Smooth muscle cell of the brain vasculature (primary cell): ENCODE data around the gene GRK1.
"Not testable (repeated sequence)": the region's sequence is repeated elsewhere in the genome, so short reads cannot be mapped to it uniquely, and the experiment has no call there.

Experiments
- DNase-seq: peaks from one replicate; pipeline ENCODE4 v3.0.0-alpha.2; 2012; ENCODE audit warnings: low read depth, low spot score

GRK1 gene

DNA sequence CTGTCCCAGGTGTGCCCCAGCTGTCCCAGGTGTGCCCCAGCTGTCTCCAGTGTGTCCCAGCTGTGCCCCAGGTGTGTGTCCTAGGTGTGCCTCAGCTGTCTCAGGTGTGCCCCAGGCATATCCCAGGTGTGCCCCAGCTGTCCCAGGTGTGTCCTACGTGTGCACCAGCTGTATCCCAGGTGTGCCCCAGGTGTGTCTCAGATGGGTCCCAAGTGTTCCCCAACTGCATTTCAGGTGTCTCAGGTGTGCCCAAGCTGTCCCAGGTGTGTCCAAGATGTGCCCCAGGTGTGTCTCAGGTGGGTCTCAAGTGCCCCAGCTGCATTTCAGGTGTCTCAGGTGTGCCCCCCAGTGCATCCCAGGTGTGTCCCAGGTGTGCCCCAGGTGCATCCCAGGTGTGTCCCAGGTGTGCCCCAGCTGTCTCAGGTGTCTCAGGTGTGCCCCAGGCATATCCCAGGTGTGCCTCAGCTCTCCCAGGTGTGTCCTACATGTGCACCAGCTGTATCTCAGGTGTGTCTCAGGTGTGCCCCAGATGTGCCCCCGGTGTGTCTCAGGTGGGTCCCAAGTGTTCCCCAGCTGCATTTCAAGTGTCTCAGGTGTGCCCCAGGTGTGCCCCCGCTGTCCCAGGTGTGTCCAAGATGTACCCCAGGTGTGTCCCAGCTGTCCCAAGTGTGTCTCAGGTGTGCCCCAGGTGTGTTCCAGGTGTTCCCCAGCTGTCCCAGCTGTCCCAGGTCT is 1.3 kb upstream of the GRK1 start:
- no peak for DNase-seq

DNA sequence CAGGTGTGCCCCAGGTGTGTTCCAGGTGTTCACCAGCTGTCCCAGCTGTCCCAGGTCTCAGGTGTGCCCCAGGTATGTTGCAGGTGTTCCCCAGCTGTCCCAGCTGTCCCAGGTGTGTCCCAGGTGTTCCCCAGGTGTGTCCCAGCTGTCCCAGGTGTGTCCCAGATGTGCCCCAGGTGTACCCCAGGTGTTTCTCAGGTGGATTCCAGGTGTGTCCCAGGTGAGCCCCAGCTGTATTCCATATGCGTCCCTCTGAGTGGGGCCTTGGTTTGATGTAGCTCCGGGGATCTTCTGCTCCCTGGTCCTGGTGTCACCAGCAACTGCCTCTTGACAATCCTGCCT is 719 bp upstream of the GRK1 start:
- DNase-seq = no peak

DNA sequence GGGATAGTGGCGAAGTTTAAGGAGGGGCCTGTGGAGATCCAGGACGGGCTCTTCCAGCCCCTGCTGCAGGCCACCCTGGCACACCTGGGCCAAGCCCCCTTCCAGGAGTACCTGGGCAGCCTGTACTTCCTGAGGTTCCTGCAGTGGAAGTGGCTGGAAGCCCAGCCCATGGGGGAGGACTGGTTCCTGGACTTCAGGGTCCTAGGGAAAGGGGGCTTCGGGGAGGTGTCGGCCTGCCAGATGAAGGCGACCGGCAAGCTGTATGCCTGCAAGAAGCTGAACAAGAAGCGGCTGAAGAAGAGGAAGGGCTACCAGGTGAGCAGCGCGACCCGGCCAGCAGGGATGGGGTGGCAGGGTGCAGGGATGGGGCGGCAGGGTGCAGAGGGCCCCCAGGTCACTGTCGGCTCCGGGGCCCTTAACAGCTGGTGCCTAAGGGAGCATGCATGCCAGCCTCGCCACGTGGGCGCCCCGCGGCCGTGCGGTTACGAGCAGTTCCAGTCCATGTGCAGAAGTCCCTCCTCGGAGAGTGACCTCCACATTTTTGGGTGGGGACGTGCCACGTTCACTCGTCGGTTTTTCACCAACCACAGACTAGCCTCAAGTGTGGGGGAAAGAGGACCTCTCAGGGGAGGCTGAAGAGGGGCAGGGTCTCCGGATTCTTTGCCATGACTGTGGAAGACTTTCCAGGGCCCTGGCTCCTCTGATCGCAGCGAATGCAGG is 912 bp downstream of the GRK1 start:
- DNase-seq = no peak

DNA sequence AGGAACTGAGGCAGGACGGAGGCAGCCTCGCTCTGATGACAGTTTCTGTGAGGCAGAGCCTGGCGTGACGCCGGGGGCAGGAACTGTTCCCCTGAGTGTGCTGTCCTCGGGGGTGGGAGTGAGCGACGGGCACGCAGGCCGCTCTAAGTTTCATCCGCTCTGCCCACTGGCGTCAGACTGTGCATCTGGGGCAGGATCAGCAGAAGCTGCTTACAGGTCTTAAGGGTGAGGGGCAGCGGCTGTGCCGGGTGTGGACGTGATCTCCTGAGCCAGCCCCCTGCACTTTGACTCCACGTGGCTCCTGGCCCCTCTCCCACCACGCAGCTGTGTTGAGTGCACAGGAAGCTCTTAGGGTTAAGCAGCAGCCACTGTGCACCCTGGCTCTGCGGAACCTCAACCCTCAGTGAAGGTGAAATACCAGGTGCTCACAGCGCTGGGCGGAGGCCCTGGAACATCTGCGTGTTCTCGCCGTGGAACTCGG is 1.5 kb downstream of the GRK1 start:
- DNase-seq = no peak

DNA sequence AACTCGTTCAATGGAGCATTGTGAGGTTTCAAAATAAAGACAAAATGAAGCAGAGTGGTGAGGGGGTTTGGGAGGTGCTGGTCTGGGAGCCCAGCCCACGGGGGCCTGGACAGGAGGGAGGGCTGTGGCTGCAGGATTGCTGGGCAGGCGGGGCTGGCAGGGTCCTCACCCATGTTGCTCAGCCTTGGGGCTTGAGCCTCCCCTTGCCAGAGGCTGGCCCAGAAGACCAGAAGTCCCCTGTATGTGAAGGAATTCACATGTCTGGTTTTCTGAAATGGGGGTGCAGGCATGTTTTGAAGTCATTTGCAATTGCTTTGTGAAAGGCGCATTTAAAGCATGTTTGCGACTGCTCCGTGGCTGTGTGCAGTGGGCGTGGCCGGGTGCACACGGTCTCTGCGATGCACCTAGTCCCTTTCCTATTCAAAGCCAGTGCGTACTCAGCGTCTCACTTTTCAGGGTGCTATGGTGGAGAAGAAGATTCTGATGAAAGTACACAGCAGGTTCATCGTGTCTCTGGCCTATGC is 2.3 kb downstream of the GRK1 start:
- DNase-seq = no peak

DNA sequence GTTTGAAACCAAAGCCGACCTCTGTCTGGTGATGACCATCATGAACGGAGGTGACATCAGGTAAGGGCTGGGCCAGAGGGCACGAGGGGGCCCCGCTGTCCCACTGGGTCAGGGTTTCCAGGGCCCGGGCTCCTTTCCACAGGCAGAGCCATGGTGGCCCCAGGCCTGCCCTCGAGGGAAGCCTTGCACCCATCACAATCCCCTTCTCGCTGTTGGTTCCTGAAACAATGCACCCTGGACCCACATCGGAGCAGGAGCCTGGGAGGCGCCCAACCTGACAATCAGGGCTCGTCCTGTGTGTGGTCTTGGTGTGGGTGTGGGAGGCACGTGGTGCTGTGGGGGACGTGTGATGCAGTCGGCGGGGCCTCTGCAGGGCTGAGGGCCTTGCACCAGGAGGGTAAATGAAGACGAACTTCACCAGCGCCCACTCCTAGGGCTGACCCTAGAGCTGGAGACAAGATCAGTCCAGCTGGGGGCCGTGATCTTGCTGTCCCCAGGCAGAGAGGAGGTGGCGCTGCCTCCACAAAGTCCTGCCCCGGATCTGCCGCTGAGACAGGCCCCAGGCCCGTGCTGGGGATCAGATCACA is 2.8 kb downstream of the GRK1 start:
- no peak for DNase-seq

DNA sequence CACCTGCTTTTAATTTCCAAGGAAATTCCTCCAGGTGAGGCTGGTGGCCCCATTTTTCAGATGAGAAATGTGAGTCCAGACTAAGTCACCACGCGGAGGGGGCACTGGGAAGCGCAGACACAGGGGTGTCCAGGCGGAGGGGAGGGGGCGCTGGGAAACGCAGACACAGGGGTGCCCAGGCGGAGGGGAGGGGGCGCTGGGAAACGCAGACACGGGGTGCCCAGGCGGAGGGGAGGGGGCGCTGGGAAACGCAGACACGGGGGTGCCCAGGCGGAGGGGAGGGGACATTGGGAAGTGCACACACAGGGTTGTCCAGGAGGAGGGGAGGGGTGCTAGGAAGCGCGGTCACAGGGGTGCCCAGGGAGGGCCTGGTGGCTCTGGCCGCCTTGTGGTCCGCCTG is 3.5 kb downstream of the GRK1 start:
- no peak for DNase-seq

DNA sequence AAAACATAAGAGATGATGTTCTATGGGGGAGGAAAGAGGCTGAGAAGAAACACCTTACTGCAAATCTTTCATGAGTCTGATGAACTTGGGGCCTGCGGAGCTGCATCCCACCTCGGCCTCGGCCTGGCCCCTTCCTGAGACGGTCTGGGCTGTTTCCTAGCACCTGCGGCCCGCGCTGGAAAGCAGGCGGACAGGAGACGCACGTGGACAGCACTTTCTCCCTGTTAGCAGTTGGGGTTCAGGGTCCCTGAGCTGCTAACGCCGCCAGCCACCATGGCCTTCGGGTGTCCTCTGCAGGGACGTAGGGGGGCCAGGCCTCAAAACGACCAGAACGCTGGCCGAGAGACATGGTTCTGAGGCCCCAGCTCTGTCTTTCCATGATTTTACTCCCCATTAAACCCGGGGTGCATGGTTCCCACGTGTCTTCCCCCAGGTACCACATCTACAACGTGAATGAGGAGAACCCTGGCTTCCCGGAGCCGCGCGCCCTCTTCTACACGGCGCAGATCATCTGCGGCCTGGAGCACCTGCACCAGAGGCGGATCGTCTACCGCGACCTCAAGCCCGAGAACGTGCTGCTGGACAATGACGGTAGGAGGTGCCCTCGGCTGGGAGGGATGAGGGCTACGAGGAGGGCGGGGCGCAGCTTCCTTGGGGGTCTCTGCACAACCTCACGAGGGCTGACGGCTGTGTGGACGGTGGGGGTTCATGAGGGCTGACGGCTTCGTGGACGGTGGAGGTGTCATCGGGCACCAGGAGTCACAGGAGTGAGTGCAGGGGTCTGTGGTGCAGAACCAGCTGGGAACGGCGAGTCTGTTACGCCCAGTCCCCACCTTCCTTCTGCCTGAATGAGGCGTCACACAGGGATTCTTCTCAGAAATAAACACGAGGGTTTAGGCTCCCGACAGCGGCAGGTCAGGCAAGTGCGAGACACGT is 4.3 kb downstream of the GRK1 start:
- DNase-seq = no peak

DNA sequence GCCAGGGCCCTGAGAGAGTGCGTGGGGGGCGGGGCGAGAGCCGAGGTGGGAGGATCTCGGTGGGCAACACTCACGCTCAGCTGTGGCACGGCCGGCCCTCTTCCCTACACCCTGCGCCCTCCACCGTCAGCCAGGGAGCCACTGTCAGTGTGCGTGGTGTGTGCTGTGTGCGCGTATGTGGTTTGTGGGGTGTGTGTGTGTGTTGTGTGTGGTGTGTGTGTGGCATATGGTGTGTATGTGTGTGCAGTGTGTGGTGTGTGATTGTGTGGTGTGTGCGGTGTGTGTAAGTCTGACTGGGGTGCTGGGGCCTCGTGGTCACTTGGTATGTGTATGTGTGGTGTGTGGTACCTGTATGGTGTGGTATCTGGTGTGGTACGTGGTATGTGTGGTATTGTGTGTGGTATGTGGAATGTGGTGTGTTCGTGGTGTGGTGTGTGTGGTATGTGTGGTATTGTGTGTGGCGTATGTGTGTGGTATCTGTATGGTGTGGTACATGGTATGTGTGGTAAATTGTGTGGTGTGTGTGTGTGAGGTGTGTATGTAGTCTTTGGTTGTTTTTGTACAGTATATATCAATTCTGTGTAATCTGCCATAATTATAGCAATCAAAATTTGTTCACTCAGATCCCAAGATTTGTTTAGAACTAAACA is 5.1 kb downstream of the GRK1 start:
- DNase-seq = no peak

DNA sequence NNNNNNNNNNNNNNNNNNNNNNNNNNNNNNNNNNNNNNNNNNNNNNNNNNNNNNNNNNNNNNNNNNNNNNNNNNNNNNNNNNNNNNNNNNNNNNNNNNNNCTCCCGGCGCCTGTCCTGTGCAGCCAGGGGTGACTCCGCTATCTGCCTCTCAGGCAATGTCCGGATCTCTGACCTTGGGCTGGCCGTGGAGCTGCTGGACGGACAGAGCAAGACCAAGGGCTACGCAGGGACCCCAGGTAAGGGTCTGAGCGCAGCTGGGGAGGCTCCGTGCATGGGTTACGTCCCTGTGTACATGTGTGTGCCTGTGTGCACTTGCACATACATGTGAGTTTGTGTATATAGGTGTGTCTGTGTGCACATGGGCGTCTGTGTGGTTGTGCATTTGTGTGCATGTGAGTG is 55.9 kb downstream of the GRK1 start:
- DNase-seq = no peak

DNA sequence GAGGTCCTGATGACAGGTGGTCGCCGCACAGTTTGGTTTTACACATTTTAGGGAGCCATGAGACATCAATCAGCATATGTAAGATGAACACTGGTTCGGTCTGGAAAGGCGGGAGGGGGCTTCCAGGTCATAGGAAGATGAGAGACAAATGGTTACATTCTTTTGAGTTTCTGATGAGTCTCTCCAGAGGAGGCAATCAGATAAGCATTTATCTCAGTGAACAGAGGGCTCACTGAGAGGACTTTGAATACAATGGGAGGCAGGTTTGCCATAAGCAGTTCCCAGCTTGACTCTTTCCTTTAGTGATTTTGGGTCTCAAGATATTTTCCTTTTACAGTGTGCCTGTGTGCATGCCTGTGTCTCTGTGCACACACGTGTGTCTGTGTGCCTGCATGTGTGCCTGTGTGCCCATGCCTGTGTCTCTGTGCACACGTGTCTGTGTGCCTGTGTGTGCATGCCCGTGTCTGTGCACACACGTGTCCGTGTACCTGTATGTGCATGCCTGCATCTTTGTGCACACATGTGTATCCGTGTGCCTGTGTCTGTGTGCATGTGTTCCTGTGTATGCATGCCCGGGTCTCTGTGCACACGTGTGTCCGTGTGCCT is 56.5 kb downstream of the GRK1 start:
- DNase-seq = no peak

DNA sequence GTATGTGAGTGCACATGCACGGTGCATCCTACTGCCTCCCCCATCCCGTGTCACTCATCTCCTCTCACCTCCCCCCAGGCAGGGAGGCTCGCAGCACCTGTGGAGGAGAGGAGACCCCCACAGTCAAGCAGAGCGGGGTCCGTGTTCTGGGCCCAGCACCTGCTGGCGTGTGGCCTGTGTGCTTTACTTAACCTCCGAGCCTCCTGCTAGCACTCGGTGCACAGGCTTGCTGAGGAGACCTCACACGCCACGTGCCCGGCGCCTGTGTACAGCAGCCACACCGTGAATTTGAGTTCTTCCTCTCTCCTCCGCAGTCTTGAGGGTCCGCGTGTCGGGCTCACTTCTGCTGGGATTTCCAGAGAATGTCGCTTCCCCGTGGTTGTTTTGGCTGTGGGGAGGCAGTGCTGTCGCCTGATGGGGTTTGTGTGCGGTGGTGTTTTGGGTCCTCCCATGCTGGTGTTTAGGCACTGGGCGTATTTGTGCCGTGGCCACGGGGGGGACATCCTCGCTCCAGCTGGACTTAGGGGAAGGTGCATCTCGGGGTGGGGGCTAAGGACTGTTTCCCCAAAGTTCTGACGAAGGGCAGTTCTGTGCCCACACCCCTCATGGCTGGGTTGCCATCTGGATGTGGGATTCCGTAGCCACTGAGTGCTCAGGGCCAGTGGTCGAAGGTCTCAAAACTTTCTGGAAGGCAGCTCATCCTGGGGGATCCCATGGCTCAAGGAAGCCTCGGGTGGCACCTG is 57.2 kb downstream of the GRK1 start:
- DNase-seq = no peak

DNA sequence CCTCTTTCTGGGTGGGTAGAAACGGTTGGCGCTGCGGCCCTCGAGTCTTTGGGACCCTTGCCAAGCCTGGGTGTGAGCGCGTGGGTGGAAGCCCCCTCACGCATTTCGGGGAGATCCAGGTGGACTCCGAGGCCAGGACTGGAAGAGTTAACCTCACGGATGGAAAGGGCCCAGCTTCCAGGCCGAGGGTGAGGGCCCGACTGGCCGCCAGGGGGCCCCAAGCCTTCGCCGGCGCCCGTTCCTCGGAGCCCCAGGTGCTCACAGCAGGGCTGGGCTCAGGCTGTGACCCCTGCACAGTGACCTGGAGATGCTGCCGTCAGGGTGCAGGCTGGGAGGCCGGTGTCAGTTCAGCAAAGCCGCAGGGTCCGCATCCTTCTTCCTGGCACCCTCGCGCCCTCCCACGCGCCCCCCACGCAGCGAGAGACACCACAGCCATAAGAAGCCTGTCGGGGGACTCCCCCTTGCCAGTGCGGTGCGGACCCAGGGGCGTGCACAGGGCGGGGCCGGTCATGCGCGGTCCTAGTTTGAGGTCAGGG is 57.8 kb downstream of the GRK1 start:
- DNase-seq = peak; percentile 20

DNA sequence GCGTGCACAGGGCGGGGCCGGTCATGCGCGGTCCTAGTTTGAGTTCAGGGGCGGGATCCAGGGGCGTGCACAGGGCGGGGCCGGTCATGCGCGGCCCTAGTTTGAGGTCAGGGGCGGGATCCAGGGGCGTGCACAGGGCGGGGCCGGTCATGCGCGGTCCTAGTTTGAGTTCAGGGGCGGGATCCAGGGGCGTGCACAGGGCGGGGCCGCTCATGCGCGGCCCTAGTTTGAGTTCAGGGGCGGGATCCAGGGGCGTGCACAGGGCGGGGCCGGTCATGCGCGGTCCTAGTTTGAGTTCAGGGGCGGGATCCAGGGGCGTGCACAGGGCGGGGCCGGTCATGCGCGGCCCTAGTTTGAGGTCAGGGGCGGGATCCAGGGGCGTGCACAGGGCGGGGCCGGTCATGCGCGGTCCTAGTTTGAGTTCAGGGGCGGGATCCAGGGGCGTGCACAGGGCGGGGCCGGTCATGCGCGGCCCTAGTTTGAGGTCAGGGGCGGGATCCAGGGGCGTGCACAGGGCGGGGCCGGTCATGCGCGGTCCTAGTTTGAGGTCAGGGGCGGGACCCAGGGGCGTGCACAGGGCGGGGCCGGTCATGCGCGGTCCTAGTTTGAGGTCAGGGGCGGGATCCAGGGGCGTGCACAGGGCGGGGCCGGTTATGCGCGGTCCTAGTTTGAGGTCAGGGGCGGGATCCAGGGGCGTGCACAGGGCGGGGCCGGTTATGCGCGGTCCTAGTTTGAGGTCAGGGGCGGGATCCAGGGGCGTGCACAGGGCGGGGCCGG is 58.5 kb downstream of the GRK1 start:
- DNase-seq = not testable (repeated sequence)

DNA sequence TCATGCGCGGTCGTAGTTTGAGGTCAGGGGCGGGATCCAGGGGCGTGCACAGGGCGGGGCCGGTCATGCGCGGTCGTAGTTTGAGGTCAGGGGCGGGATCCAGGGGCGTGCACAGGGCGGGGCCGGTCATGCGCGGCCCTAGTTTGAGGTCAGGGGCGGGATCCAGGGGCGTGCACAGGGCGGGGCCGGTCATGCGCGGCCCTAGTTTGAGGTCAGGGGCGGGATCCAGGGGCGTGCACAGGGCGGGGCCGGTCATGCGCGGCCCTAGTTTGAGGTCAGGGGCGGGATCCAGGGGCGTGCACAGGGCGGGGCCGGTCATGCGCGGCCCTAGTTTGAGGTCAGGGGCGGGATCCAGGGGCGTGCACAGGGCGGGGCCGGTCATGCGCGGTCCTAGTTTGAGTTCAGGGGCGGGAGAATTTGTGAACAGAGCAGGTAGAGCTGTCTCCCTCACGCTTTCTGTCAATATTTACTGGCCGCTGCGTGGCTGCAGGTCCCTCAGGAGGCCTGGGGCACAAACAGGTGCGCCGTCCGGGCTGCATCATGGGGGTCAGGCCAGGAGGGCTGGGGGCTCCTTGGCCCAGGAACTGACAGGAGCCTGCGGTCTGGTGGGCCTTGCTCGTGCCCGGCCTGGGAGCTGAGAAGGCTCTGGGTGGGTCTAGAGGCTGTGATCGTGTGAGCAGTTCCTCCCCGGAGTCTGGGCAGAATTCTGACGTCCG is 59.2 kb downstream of the GRK1 start:
- DNase-seq = not testable (repeated sequence)

DNA sequence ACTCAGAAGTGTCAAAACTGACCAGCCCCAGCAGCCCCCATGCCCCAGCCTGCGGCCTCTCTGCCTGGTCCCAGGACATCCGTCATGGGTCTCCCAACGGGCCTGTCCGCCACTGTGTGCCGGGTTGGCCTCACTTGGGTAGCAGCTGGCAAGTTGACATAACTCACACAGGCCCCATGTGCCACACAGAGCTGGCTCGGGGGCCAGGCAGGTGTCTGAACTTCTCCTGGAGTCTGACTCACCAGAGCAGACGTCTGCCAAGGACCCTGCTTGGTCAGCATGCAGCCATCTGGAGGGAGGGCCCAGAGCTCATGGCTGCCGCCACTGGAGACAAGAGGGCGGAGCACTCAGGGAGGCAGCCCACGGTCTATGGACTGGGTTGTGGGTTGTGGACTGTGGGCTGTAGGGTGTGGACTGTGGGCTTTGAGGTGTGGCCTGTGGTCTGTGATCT is 60.0 kb downstream of the GRK1 start:
- no peak for DNase-seq

DNA sequence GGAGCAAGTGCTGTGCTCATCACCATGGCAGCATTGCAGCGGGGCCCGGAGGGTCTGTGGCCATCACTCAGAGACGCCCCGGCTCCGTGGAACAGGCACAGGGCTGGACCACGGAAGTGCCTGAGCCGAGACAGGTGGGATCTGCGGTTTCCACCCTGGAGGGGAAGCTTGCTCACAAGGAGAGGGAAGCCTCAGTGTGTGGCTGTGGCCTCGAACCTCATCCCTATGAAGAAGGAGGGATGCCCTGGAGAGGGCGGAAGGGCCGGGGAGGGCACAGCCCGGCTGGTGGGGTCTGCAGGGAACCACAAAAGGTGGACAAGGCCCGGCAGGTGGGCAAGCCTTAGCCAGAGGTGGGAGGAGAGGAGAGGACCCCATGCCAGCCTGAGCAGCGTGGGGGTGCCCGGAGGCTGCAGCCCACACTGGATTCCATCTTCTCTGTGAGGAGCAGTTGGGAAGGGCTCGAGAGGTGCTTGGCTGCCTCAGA is 61.6 kb downstream of the GRK1 start:
- DNase-seq = no peak
